ENCODE measurements around the gene MND1. TPM values are rescaled to one million over a fixed set of nuclear protein-coding genes. Genes with fewer than 3 reads are reported as not detected.
A peak's percentile ranks its signal among the peaks of the same experiment; 100 is the strongest.

Gene MND1
- total RNA-seq, 2 donors from 2014 or later: not detected

GRCh38 chr4:153419029-153419428, 74.5 kb downstream of the MND1 start:
- Mint-ChIP-seq H3K36me3 (ENCODE audit: low read depth) (no peaks in the 10 kb centered on the region), H3K4me1 (peaks cover 11% of the 10 kb centered on the region), H3K27ac (no peak overlapping the region), H3K27me3 (no peaks in the 10 kb centered on the region), H3K4me3 (no peak overlapping the region)
- DNase-seq: no peak
- no peak for ATAC-seq
- no peaks in the 10 kb centered on the region for H3K9me3 ChIP-seq (ENCODE audit: control insufficient read depth, low read length, poor library complexity, severe bottlenecking)

- Mint-ChIP-seq H3K36me3 (ENCODE audit: low read depth) (no peaks in the 10 kb centered on the region), H3K4me1 (peaks cover 11% of the 10 kb centered on the region), H3K4me3 (no peak overlapping the region), H3K27ac (no peak overlapping the region), H3K27me3 (no peaks in the 10 kb centered on the region)
- DNase-seq (no peak), ATAC-seq (no peak)
- H3K9me3 ChIP-seq (ENCODE audit: control insufficient read depth, low read length, poor library complexity, severe bottlenecking): no peaks in the 10 kb centered on the region
Measured at GRCh38 chr4:153419673-153420278, 75.3 kb downstream of the MND1 start.

- H3K4me3 Mint-ChIP-seq: no peak overlapping the region
- no peaks in the 10 kb centered on the region for H3K27me3 Mint-ChIP-seq
- H3K36me3 Mint-ChIP-seq (ENCODE audit: low read depth): no peaks in the 10 kb centered on the region
- DNase-seq: no peak
- ATAC-seq: no peak
- no peak overlapping the region for H3K27ac Mint-ChIP-seq
- H3K4me1 Mint-ChIP-seq: peaks cover 11% of the 10 kb centered on the region
- no peaks in the 10 kb centered on the region for H3K9me3 ChIP-seq (ENCODE audit: control insufficient read depth, low read length, poor library complexity, severe bottlenecking)
Measured at GRCh38 chr4:153420361-153420760, 75.9 kb downstream of the MND1 start.

GRCh38 chr4:153421941-153422340, 77.5 kb downstream of the MND1 start:
- Mint-ChIP-seq H3K4me1 (peaks cover 13% of the 10 kb centered on the region), H3K27ac (no peak overlapping the region), H3K4me3 (no peak overlapping the region), H3K36me3 (ENCODE audit: low read depth) (no peaks in the 10 kb centered on the region), H3K27me3 (no peaks in the 10 kb centered on the region)
- DNase-seq: no peak
- ATAC-seq: no peak
- no peaks in the 10 kb centered on the region for H3K9me3 ChIP-seq (ENCODE audit: control insufficient read depth, low read length, poor library complexity, severe bottlenecking)

GRCh38 chr4:153426207-153426885, 81.9 kb downstream of the MND1 start:
- peak overlapping the region; percentile 51 for H3K27ac Mint-ChIP-seq
- H3K4me3 Mint-ChIP-seq: no peak overlapping the region
- H3K4me1 Mint-ChIP-seq: peaks cover 20% of the 10 kb centered on the region
- ATAC-seq: peak; percentile 82
- no peaks in the 10 kb centered on the region for H3K27me3 Mint-ChIP-seq
- no peak for DNase-seq
- H3K9me3 ChIP-seq (ENCODE audit: control insufficient read depth, low read length, poor library complexity, severe bottlenecking): no peaks in the 10 kb centered on the region
- no peaks in the 10 kb centered on the region for H3K36me3 Mint-ChIP-seq (ENCODE audit: low read depth)

- peaks cover 22% of the 10 kb centered on the region for H3K4me1 Mint-ChIP-seq
- H3K27me3 Mint-ChIP-seq: no peaks in the 10 kb centered on the region
- H3K27ac Mint-ChIP-seq: peak overlapping the region; percentile 51
- ATAC-seq: no peak
- H3K4me3 Mint-ChIP-seq: peak overlapping the region; percentile 9
- no peaks in the 10 kb centered on the region for H3K36me3 Mint-ChIP-seq (ENCODE audit: low read depth)
- no peaks in the 10 kb centered on the region for H3K9me3 ChIP-seq (ENCODE audit: control insufficient read depth, low read length, poor library complexity, severe bottlenecking)
- no peak for DNase-seq
Measured at GRCh38 chr4:153427363-153428071, 83.0 kb downstream of the MND1 start.

- H3K27me3 Mint-ChIP-seq: no peaks in the 10 kb centered on the region
- ATAC-seq (no peak), DNase-seq (no peak)
- H3K4me3 Mint-ChIP-seq: peak overlapping the region; percentile 57
- no peaks in the 10 kb centered on the region for H3K9me3 ChIP-seq (ENCODE audit: control insufficient read depth, low read length, poor library complexity, severe bottlenecking)
- H3K27ac Mint-ChIP-seq: peak overlapping the region; percentile 45
- no peaks in the 10 kb centered on the region for H3K36me3 Mint-ChIP-seq (ENCODE audit: low read depth)
- peaks cover 30% of the 10 kb centered on the region for H3K4me1 Mint-ChIP-seq
Measured at GRCh38 chr4:153428941-153429475, 84.5 kb downstream of the MND1 start.

- ATAC-seq: peak; percentile 89
- H3K4me3 Mint-ChIP-seq: peak overlapping the region; percentile 96
- DNase-seq: peak; percentile 26 to 48 (median 36)
- H3K27me3 Mint-ChIP-seq: no peaks in the 10 kb centered on the region
- H3K4me1 Mint-ChIP-seq: peaks cover 32% of the 10 kb centered on the region
- peak overlapping the region; percentile 98 for H3K27ac Mint-ChIP-seq
- no peaks in the 10 kb centered on the region for H3K36me3 Mint-ChIP-seq (ENCODE audit: low read depth)
- no peaks in the 10 kb centered on the region for H3K9me3 ChIP-seq (ENCODE audit: control insufficient read depth, low read length, poor library complexity, severe bottlenecking)
Measured at GRCh38 chr4:153432965-153433753, 88.7 kb downstream of the MND1 start.

- ATAC-seq: no peak
Measured at GRCh38 chr4:153433754-153434105, 89.2 kb downstream of the MND1 start.

GRCh38 chr4:153434190-153434589, 89.7 kb downstream of the MND1 start:
- H3K36me3 Mint-ChIP-seq (ENCODE audit: low read depth): no peaks in the 10 kb centered on the region
- no peak for DNase-seq
- H3K4me3 Mint-ChIP-seq: peak overlapping the region; percentile 96
- H3K4me1 Mint-ChIP-seq: peaks cover 37% of the 10 kb centered on the region
- H3K27ac Mint-ChIP-seq: peak overlapping the region; percentile 98
- no peaks in the 10 kb centered on the region for H3K27me3 Mint-ChIP-seq
- ATAC-seq: no peak
- no peaks in the 10 kb centered on the region for H3K9me3 ChIP-seq (ENCODE audit: control insufficient read depth, low read length, poor library complexity, severe bottlenecking)

More at GRCh38 chr4:153433754-153434105, 89.2 kb downstream of the MND1 start:
- no peaks in the 10 kb centered on the region for H3K9me3 ChIP-seq (ENCODE audit: control insufficient read depth, low read length, poor library complexity, severe bottlenecking)
- H3K27ac Mint-ChIP-seq: peak overlapping the region; percentile 98
- H3K27me3 Mint-ChIP-seq: no peaks in the 10 kb centered on the region
- H3K36me3 Mint-ChIP-seq (ENCODE audit: low read depth): no peaks in the 10 kb centered on the region
- H3K4me1 Mint-ChIP-seq: peaks cover 36% of the 10 kb centered on the region
- no peak for DNase-seq
- peak overlapping the region; percentile 96 for H3K4me3 Mint-ChIP-seq

- H3K36me3 Mint-ChIP-seq (ENCODE audit: low read depth): no peaks in the 10 kb centered on the region
- peak overlapping the region; percentile 97 for H3K27ac Mint-ChIP-seq
- DNase-seq (no peak), ATAC-seq (peak; percentile 85)
- peak overlapping the region; percentile 87 for H3K4me3 Mint-ChIP-seq
- peaks cover 31% of the 10 kb centered on the region for H3K4me1 Mint-ChIP-seq
- no peaks in the 10 kb centered on the region for H3K9me3 ChIP-seq (ENCODE audit: control insufficient read depth, low read length, poor library complexity, severe bottlenecking)
- H3K27me3 Mint-ChIP-seq: no peaks in the 10 kb centered on the region
Measured at GRCh38 chr4:153438916-153439756, 94.6 kb downstream of the MND1 start.

GRCh38 chr4:153439831-153440230, 95.3 kb downstream of the MND1 start:
- H3K9me3 ChIP-seq (ENCODE audit: control insufficient read depth, low read length, poor library complexity, severe bottlenecking): no peaks in the 10 kb centered on the region
- Mint-ChIP-seq H3K36me3 (ENCODE audit: low read depth) (no peaks in the 10 kb centered on the region), H3K27me3 (no peaks in the 10 kb centered on the region), H3K27ac (peak overlapping the region; percentile 97), H3K4me1 (peaks cover 31% of the 10 kb centered on the region), H3K4me3 (peak overlapping the region; percentile 87)
- DNase-seq (no peak), ATAC-seq (no peak)
